SK-N-SH treated with all-trans-retinoic acid at 6 μM for 48 hours (cell line): ENCODE measurements around the gene F7.

ENCODE experiments used
- PATZ1 ChIP-seq: fragments of 250-450 bp; sonication (Bioruptor Pico); IDR thresholded peaks from 2 replicates; pipeline ENCODE4 v1.8.0; 2020; ENCODE audit warnings: mild to moderate bottlenecking, moderate library complexity, borderline replicate concordance
- ZFP3 ChIP-seq: fragments of 250-450 bp; sonication (Bioruptor Pico); IDR thresholded peaks from 2 replicates; pipeline ENCODE4 v1.5.0; 2020; ENCODE audit warnings: mild to moderate bottlenecking, moderate library complexity
- ZFP30 ChIP-seq: fragments of 450-650 bp; formaldehyde crosslinking; IDR thresholded peaks from 2 replicates; pipeline ENCODE4 v1.5.0; 2022; ENCODE audit warnings: mild to moderate bottlenecking, moderate library complexity
- ZNF565 ChIP-seq: fragments of 450-650 bp; formaldehyde crosslinking; conservative IDR thresholded peaks from 2 replicates; pipeline ENCODE4 v1.5.0; 2020; ENCODE audit warnings: low read depth, mild to moderate bottlenecking, moderate library complexity

GRCh38 chr13:113159701-113160100, 54.1 kb downstream of the F7 start:
- TF ChIP-seq ZFP30 (CRISPR knock-in tag) (no peak), PATZ1 (CRISPR knock-in tag) (no peak), ZFP3 (CRISPR knock-in tag) (no peak), ZNF565 (CRISPR knock-in tag) (no peak)
